Caco-2 (cell line): ENCODE results near the gene RASD2. TPM values are rescaled to one million over a fixed set of nuclear protein-coding genes. Genes with fewer than 3 reads are reported as not detected.

ENCODE experiments used
- BruUV-seq: library from RNA; stranded (reverse); fragments of 400-500 nt; replicated peaks from 2 replicates; lab custom pipeline; 2021; lab: Mats Ljungman, UMichigan
- CTCF ChIA-PET: fragments of 300-600 bp; sonication (Branson Sonifier 250); formaldehyde crosslinking; loops from one replicate; lab custom pipeline; 2022; ENCODE audit warnings: antibody characterized with exemption; lab: Charles Lee
- POLR2A ChIA-PET: fragments of 300-600 bp; sonication (Branson Sonifier 250); formaldehyde crosslinking; loops from one replicate; lab custom pipeline; 2022; ENCODE audit warnings: antibody characterized with exemption; lab: Charles Lee
- DNase-seq, 2 experiments: peaks; one replicate each; pipeline versions ENCODE4 v3.0.0 to v3.0.0-alpha.2; 2020 to 2022
- H3K27me3 ChIP-seq: replicated peaks from 2 replicates; pipeline ENCODE4 v1.6.0; 2011; ENCODE audit warnings: low read length; ENCODE audit not compliant: control insufficient read depth, insufficient read depth
- H3K36me3 ChIP-seq: 2 replicates; pipeline ENCODE4 v1.5.1; 2011; ENCODE audit warnings: low read length; ENCODE audit not compliant: control insufficient read depth, insufficient read depth
- H3K4me1 ChIP-seq: fragments of 250-450 bp; sonication (Bioruptor Pico); 2 replicates; pipeline ENCODE4 v1.5.1; 2020; ENCODE audit warnings: mild to moderate bottlenecking
- H3K4me3 ChIP-seq: 2 replicates; pipeline ENCODE4 v1.5.1; 2011; ENCODE audit warnings: low read depth, mild to moderate bottlenecking, control low read depth, low read length
- H3K9me3 ChIP-seq: fragments of 250-450 bp; sonication (Bioruptor Pico); 2 replicates; pipeline ENCODE4 v1.5.1; 2020; ENCODE audit warnings: mild to moderate bottlenecking, moderate library complexity
- H3K27ac Mint-ChIP-seq: one replicate; pipeline ENCODE4 v1.8.0; 2022; ENCODE audit warnings: mixed read lengths; ENCODE audit not compliant: unreplicated experiment
- H3K27me3 Mint-ChIP-seq: one replicate; pipeline ENCODE4 v1.8.0; 2022; ENCODE audit warnings: mixed read lengths; ENCODE audit not compliant: insufficient read depth, unreplicated experiment
- H3K36me3 Mint-ChIP-seq: one replicate; pipeline ENCODE4 v1.8.0; 2022; ENCODE audit warnings: mild to moderate bottlenecking, mixed read lengths; ENCODE audit not compliant: insufficient read depth, unreplicated experiment
- H3K4me1 Mint-ChIP-seq: one replicate; pipeline ENCODE4 v1.8.0; 2022; ENCODE audit warnings: low read depth, mixed read lengths; ENCODE audit not compliant: unreplicated experiment
- H3K4me3 Mint-ChIP-seq: one replicate; pipeline ENCODE4 v1.8.0; 2022; ENCODE audit warnings: mild to moderate bottlenecking, moderate library complexity, mixed read lengths; ENCODE audit not compliant: unreplicated experiment
- H3K9me3 Mint-ChIP-seq: one replicate; pipeline ENCODE4 v1.8.0; 2022; ENCODE audit warnings: mixed read lengths; ENCODE audit not compliant: unreplicated experiment
- intact Hi-C: fragments of 100-400 bp; cut with micrococcal nuclease; formaldehyde crosslinking; loops from one replicate; pipeline ENCODE4 v1.10.0; 2022; ENCODE audit not compliant: unreplicated experiment
- total RNA-seq: library from RNA; stranded (reverse); gene quantifications from 2 replicates; pipeline ENCODE4 v1.2.3, GENCODE V29; 2022
- TF ChIP-seq, protein P1 (sequence below), 2 experiments: fragments of 200-600 bp in 1 of 2; IDR thresholded peaks; 1 replicate in 1 of 2; 2 replicates in 1 of 2; pipeline versions ENCODE4 v1.5.1 to v1.8.0; 2011 to 2022; ENCODE audit warnings: antibody characterized with exemption in 1 of 2, control low read depth in 1 of 2, inconsistent platforms in 1 of 2, low read depth in 1 of 2, low read length in 1 of 2, mild to moderate bottlenecking in 1 of 2, moderate library complexity in 1 of 2; ENCODE audit not compliant: insufficient read depth in 1 of 2, severe bottlenecking in 1 of 2, unreplicated experiment in 1 of 2

The RASD2 gene
- total RNA-seq, 1 experiment from 2014 or later: 0.09 TPM

- no peak overlapping the region for H3K27ac Mint-ChIP-seq
- H3K36me3 Mint-ChIP-seq: no peaks in the 10 kb centered on the region
- DNase-seq: no peak
- peaks cover 11% of the 10 kb centered on the region for H3K4me1 ChIP-seq
- BruUV-seq: no TSS peak
- H3K4me1 Mint-ChIP-seq: peaks cover 13% of the 10 kb centered on the region
- H3K4me3 ChIP-seq: no peak overlapping the region
- no peaks in the 10 kb centered on the region for H3K36me3 ChIP-seq
- POLR2A ChIA-PET: no interaction called here
- intact Hi-C loops: no loop called here
- TF ChIP-seq, protein P1, sequence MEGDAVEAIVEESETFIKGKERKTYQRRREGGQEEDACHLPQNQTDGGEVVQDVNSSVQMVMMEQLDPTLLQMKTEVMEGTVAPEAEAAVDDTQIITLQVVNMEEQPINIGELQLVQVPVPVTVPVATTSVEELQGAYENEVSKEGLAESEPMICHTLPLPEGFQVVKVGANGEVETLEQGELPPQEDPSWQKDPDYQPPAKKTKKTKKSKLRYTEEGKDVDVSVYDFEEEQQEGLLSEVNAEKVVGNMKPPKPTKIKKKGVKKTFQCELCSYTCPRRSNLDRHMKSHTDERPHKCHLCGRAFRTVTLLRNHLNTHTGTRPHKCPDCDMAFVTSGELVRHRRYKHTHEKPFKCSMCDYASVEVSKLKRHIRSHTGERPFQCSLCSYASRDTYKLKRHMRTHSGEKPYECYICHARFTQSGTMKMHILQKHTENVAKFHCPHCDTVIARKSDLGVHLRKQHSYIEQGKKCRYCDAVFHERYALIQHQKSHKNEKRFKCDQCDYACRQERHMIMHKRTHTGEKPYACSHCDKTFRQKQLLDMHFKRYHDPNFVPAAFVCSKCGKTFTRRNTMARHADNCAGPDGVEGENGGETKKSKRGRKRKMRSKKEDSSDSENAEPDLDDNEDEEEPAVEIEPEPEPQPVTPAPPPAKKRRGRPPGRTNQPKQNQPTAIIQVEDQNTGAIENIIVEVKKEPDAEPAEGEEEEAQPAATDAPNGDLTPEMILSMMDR (IDR thresholded peaks at IDR 0.05; ENCODE audit: insufficient read depth in 1 of 2, low read depth in 1 of 2, low read length in 1 of 2, severe bottlenecking in 1 of 2, unreplicated experiment in 1 of 2): no peak
- no peak overlapping the region for H3K4me3 Mint-ChIP-seq
- no peaks in the 10 kb centered on the region for H3K27me3 Mint-ChIP-seq
- H3K9me3 ChIP-seq: no peaks in the 10 kb centered on the region
- CTCF ChIA-PET: no interaction called here
- H3K27me3 ChIP-seq: no peaks in the 10 kb centered on the region
- H3K9me3 Mint-ChIP-seq: no peaks in the 10 kb centered on the region
Observed at GRCh38 chr22:35597692-35598395, 57.2 kb downstream of the RASD2 start.

GRCh38 chr22:35598396-35598710, 57.7 kb downstream of the RASD2 start:
- Mint-ChIP-seq H3K4me3 (no peak overlapping the region), H3K9me3 (no peaks in the 10 kb centered on the region), H3K4me1 (peaks cover 7% of the 10 kb centered on the region), H3K27me3 (no peaks in the 10 kb centered on the region), H3K36me3 (no peaks in the 10 kb centered on the region), H3K27ac (no peak overlapping the region)
- ChIA-PET POLR2A (no interaction called here), CTCF (no interaction called here)
- Histone ChIP-seq H3K27me3 (no peaks in the 10 kb centered on the region), H3K9me3 (no peaks in the 10 kb centered on the region), H3K4me1 (peaks cover 11% of the 10 kb centered on the region), H3K36me3 (no peaks in the 10 kb centered on the region), H3K4me3 (no peak overlapping the region)
- intact Hi-C loops: no loop called here
- DNase-seq: no peak
- BruUV-seq: no TSS peak
- TF ChIP-seq, protein P1 (IDR thresholded peaks at IDR 0.05; ENCODE audit: insufficient read depth in 1 of 2, low read depth in 1 of 2, low read length in 1 of 2, severe bottlenecking in 1 of 2, unreplicated experiment in 1 of 2): no peak

DNA sequence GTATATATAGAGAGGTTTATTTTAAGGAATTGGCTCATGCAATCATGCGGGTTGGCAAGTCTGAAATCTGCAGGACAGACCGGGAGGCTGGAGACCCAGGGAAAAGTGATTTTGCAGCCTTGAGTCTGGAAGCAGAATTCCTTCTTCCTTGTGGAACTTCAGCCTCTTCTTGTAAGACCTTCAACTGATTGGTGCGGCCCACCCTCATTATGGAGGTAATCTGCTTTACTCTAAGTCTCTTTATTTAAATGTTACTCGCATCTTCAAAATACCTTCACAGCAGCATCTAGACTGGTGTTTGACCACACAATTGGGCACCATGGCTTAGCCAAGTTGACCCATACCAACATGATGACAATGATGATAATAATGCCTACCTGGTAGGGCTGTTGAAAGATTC, 58.7 kb downstream of the RASD2 start:
- Mint-ChIP-seq H3K4me3 (no peak overlapping the region), H3K9me3 (no peaks in the 10 kb centered on the region), H3K36me3 (no peaks in the 10 kb centered on the region), H3K27ac (no peak overlapping the region), H3K27me3 (no peaks in the 10 kb centered on the region), H3K4me1 (peaks cover 7% of the 10 kb centered on the region)
- ChIA-PET CTCF (no interaction called here), POLR2A (no interaction called here)
- Histone ChIP-seq H3K4me3 (no peak overlapping the region), H3K27me3 (no peaks in the 10 kb centered on the region), H3K9me3 (no peaks in the 10 kb centered on the region), H3K36me3 (no peaks in the 10 kb centered on the region), H3K4me1 (peaks cover 11% of the 10 kb centered on the region)
- intact Hi-C loops: no loop called here
- TF ChIP-seq, protein P1 (IDR thresholded peaks at IDR 0.05; ENCODE audit: insufficient read depth in 1 of 2, low read depth in 1 of 2, low read length in 1 of 2, severe bottlenecking in 1 of 2, unreplicated experiment in 1 of 2): no peak
- no peak for DNase-seq
- no TSS peak for BruUV-seq
